Spleen (tissue), 7 donors: Measurements from ENCODE around the gene KCNS1.

ENCODE experiments used
- POLR2AphosphoS5 ChIP-seq, 3 donors: sonication (generic); formaldehyde crosslinking; IDR thresholded peaks; one replicate each; pipeline ENCODE4 v1.5.1; 2017; ENCODE audit warnings: antibody characterized with exemption in 3 of 3
- TF ChIP-seq, protein P1 (sequence below), 11 experiments: fragments of 200-600 bp in 7 of 11; fragments of 450-650 bp in 4 of 11; sonication (generic) in 4 of 11; IDR thresholded peaks in 8 of 11; conservative IDR thresholded peaks in 3 of 11; 1 replicate in 7 of 11; 2 replicates in 4 of 11; pipeline versions ENCODE4 v1.4.0 to v1.8.0; 2016 to 2021; ENCODE audit warnings: antibody characterized with exemption in 11 of 11, inconsistent platforms in 4 of 11, mild to moderate bottlenecking in 1 of 11
- donor health status: DM: no; HTN: no; CAD: no; lungs with moderate emphysema.
- donor health status: DM: no; HTN: no; CAD: no.
- donor health status: DM: no; HTN: no; CAD: no.

DNA sequence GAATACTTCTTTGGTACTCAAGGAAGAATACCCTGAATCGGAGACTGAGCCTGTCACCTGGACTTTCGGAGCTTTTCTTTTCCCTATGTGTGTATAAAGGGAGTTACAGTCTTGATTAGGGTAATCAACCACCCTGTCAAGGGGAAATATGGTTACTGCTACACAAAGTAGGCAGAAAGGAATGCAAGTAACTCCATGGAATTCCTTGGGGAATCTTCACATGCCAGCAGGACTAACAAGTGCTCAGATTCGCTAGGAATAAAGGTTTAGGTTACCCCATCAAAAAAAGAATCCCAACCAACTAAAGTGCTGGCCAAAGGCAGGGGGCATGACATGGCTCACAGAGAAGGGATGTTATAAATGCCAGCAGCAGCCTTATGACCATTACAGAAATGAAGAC, 10.4 kb downstream of the KCNS1 start:
- peak in 1 of 3 donors; percentile 4 for TF ChIP-seq POLR2AphosphoS5 (IDR thresholded peaks at IDR 0.05)
- TF ChIP-seq, protein P1, sequence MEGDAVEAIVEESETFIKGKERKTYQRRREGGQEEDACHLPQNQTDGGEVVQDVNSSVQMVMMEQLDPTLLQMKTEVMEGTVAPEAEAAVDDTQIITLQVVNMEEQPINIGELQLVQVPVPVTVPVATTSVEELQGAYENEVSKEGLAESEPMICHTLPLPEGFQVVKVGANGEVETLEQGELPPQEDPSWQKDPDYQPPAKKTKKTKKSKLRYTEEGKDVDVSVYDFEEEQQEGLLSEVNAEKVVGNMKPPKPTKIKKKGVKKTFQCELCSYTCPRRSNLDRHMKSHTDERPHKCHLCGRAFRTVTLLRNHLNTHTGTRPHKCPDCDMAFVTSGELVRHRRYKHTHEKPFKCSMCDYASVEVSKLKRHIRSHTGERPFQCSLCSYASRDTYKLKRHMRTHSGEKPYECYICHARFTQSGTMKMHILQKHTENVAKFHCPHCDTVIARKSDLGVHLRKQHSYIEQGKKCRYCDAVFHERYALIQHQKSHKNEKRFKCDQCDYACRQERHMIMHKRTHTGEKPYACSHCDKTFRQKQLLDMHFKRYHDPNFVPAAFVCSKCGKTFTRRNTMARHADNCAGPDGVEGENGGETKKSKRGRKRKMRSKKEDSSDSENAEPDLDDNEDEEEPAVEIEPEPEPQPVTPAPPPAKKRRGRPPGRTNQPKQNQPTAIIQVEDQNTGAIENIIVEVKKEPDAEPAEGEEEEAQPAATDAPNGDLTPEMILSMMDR (IDR thresholded peaks at IDR 0.05 in 8 of 11, conservative IDR thresholded peaks at IDR 0.05 in 3 of 11), result no peak
